HepG2 (cell line): Measurements from ENCODE around the gene ITIH1. TPM values are rescaled to one million over a fixed set of nuclear protein-coding genes. Genes with fewer than 3 reads are reported as not detected.

Source experiments
- CBFB ChIP-seq: sonication (generic); formaldehyde crosslinking; IDR thresholded peaks from 2 replicates; pipeline ENCODE4 v1.4.0; 2020; ENCODE audit warnings: missing genetic modification reagents
- CENPX ChIP-seq: sonication (generic); formaldehyde crosslinking; IDR thresholded peaks from 2 replicates; pipeline ENCODE4 v1.9.0; 2021; ENCODE audit warnings: mild to moderate bottlenecking, missing genetic modification reagents, moderate library complexity
- FOXK1 ChIP-seq: sonication (generic); formaldehyde crosslinking; IDR thresholded peaks from 2 replicates; pipeline ENCODE4 v1.4.0; 2020; ENCODE audit warnings: low read depth, missing genetic modification reagents, borderline replicate concordance
- GATAD2A ChIP-seq: IDR thresholded peaks from 2 replicates; pipeline ENCODE4 v1.6.1; 2016
- MTA1 ChIP-seq: sonication (generic); formaldehyde crosslinking; IDR thresholded peaks from 2 replicates; pipeline ENCODE4 v1.4.0; 2020; ENCODE audit warnings: missing genetic modification reagents, mild to moderate bottlenecking, borderline replicate concordance
- SMAD3 ChIP-seq: sonication (generic); formaldehyde crosslinking; IDR thresholded peaks from 2 replicates; pipeline ENCODE4 v1.4.0; 2020; ENCODE audit warnings: missing genetic modification reagents
- TMF1 ChIP-seq: sonication (generic); formaldehyde crosslinking; IDR thresholded peaks from 2 replicates; pipeline ENCODE4 v1.8.1; 2022; ENCODE audit warnings: low read depth, missing genetic modification reagents
- TOE1 ChIP-seq: sonication (generic); formaldehyde crosslinking; IDR thresholded peaks from 2 replicates; pipeline ENCODE4 v1.4.0; 2020; ENCODE audit warnings: mild to moderate bottlenecking, missing genetic modification reagents
- ZNF234 ChIP-seq: sonication (generic); formaldehyde crosslinking; conservative IDR thresholded peaks from 2 replicates; pipeline ENCODE4 v1.5.1; 2020; ENCODE audit warnings: mild to moderate bottlenecking, missing genetic modification reagents
- ZNF33B ChIP-seq: sonication (generic); formaldehyde crosslinking; IDR thresholded peaks from 2 replicates; pipeline ENCODE4 v1.5.1; 2020; ENCODE audit warnings: mild to moderate bottlenecking, missing genetic modification reagents
- ZNF354B ChIP-seq: sonication (generic); formaldehyde crosslinking; IDR thresholded peaks from 2 replicates; pipeline ENCODE4 v1.8.0; 2022; ENCODE audit warnings: mild to moderate bottlenecking, missing genetic modification reagents
- ZNF484 ChIP-seq: sonication (generic); formaldehyde crosslinking; IDR thresholded peaks from 2 replicates; pipeline ENCODE4 v1.5.1; 2020; ENCODE audit warnings: mild to moderate bottlenecking, low read depth, missing genetic modification reagents, borderline replicate concordance
- ZNF850 ChIP-seq: sonication (generic); formaldehyde crosslinking; conservative IDR thresholded peaks from 2 replicates; pipeline ENCODE4 v1.9.0; 2021; ENCODE audit warnings: mild to moderate bottlenecking, missing genetic modification reagents
- polyA plus RNA-seq, 8 experiments: library from polyadenylated mRNA; depleted of rRNA in 3 of 8; stranded (reverse) in 7 of 8; unstranded in 1 of 8; fragments of >200 nt; fragmentation: Illumina TruSeq in 4 of 8; extraction: Trizol in 4 of 8; gene quantifications; 2 replicates each; pipeline versions ENCODE4 v1.2.1 to v1.2.3, GENCODE V29; 2011 to 2016; ENCODE audit warnings: low read depth in 4 of 8, missing spikeins in 1 of 8, mixed read lengths in 1 of 8; ENCODE audit not compliant: insufficient read depth in 1 of 8
- total RNA-seq, 5 experiments: library from RNA; depleted of rRNA; stranded (reverse); fragments of >200 nt; fragmentation: Illumina TruSeq; extraction: Trizol; gene quantifications; 2 replicates each; pipeline ENCODE4 v1.2.3, GENCODE V29; 2016; ENCODE audit warnings: low read depth in 1 of 5
- TF ChIP-seq, protein P1 (sequence below): sonication (generic); formaldehyde crosslinking; IDR thresholded peaks from one replicate; pipeline ENCODE4 v1.5.1; 2020; ENCODE audit warnings: mild to moderate bottlenecking, missing genetic modification reagents; ENCODE audit errors: not compliant biosample characterization
- TF ChIP-seq, protein P2 (sequence below): sonication (generic); formaldehyde crosslinking; IDR thresholded peaks from 2 replicates; pipeline ENCODE4 v1.4.0; 2020; ENCODE audit warnings: mild to moderate bottlenecking, missing genetic modification reagents
- TF ChIP-seq, protein P3 (sequence below): sonication (generic); formaldehyde crosslinking; IDR thresholded peaks from 2 replicates; pipeline ENCODE4 v1.4.0; 2020; ENCODE audit warnings: mild to moderate bottlenecking, missing genetic modification reagents
- TF ChIP-seq, protein P4 (sequence below): sonication (generic); formaldehyde crosslinking; IDR thresholded peaks from 2 replicates; pipeline ENCODE4 v1.8.0; 2022; ENCODE audit warnings: missing genetic modification reagents, mild to moderate bottlenecking, borderline replicate concordance
- TF ChIP-seq, protein P5 (sequence below): sonication (generic); formaldehyde crosslinking; IDR thresholded peaks from 2 replicates; pipeline ENCODE4 v1.5.0; 2020; ENCODE audit warnings: missing genetic modification reagents

ITIH1 gene
- total and polyA plus RNA-seq, 2 of the 13 experiments (the other 11 are each of a cell fraction or from before 2014, with no cell fraction given): 12.3 to 19.6 TPM

DNA sequence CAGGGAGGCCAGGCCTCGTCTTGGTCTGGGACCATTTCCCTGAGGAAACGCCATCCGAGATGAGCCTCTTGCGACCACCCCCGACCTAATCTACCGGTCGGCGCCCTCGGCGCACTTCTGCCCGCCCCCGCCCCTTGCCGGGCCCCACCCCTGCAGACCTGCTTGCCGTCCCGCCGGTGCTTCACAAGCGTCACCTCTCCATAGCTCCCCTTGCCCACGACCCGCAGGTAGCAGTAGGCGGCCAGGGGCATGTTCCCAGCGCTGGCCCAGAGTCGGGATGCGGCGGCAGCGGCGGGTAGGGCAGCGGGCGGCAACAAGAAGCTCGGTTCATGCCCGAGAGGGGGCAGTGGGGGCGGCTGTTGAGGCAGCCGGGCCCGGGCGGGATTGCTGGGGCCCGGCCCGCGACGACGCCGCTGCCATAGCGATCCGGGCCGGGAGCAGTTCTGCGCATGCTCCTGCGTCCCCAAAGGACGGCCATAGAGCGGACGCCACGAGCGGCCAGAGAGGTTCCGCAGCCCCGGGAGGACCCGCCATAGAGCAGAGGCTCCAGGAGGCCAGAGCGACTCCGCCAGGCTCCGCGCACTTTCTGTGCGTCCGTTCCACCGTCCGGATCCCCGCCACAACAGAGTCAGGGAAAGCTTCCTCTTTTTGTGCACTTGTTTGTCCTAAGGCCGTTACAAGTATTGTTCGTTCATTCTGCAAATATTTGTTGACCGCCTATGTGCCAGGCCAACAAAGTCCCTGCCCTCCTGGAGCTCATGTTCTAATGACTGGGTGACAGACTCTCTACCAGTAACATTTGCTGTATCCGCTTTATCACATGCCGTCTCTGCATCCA, 6.7 kb upstream of the ITIH1 start, which contains the start of gene NEK4 (continued):
- TF ChIP-seq, protein P1, sequence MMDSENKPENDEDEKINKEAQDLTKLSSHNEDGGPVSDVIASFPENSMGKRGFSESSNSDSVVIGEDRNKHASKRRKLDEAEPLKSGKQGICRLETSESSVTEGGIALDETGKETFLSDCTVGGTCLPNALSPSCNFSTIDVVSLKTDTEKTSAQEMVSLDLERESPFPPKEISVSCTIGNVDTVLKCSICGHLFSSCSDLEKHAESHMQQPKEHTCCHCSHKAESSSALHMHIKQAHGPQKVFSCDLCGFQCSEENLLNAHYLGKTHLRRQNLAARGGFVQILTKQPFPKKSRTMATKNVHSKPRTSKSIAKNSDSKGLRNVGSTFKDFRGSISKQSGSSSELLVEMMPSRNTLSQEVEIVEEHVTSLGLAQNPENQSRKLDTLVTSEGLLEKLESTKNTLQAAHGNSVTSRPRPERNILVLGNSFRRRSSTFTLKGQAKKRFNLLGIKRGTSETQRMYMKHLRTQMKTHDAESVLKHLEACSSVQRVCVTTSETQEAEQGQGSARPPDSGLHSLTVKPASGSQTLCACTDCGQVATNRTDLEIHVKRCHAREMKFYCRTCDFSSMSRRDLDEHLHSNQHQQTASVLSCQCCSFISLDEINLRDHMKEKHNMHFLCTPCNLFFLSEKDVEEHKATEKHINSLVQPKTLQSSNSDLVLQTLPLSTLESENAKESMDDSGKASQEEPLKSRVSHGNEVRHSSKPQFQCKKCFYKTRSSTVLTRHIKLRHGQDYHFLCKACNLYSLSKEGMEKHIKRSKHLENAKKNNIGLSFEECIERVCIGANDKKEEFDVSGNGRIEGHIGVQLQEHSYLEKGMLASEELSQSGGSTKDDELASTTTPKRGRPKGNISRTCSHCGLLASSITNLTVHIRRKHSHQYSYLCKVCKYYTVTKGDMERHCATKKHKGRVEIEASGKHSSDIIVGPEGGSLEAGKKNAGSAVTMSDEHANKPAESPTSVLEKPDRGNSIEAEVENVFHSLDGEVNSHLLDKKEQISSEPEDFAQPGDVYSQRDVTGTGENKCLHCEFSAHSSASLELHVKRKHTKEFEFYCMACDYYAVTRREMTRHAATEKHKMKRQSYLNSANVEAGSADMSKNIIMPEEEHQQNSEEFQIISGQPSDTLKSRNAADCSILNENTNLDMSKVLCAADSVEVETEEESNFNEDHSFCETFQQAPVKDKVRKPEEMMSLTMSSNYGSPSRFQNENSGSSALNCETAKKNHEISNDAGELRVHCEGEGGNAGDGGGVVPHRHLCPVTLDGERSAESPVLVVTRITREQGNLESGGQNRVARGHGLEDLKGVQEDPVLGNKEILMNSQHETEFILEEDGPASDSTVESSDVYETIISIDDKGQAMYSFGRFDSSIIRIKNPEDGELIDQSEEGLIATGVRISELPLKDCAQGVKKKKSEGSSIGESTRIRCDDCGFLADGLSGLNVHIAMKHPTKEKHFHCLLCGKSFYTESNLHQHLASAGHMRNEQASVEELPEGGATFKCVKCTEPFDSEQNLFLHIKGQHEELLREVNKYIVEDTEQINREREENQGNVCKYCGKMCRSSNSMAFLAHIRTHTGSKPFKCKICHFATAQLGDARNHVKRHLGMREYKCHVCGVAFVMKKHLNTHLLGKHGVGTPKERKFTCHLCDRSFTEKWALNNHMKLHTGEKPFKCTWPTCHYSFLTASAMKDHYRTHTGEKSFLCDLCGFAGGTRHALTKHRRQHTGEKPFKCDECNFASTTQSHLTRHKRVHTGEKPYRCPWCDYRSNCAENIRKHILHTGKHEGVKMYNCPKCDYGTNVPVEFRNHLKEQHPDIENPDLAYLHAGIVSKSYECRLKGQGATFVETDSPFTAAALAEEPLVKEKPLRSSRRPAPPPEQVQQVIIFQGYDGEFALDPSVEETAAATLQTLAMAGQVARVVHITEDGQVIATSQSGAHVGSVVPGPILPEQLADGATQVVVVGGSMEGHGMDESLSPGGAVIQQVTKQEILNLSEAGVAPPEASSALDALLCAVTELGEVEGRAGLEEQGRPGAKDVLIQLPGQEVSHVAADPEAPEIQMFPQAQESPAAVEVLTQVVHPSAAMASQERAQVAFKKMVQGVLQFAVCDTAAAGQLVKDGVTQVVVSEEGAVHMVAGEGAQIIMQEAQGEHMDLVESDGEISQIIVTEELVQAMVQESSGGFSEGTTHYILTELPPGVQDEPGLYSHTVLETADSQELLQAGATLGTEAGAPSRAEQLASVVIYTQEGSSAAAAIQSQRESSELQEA (CRISPR knock-in tag): no peak
- TF ChIP-seq ZNF484 (CRISPR knock-in tag): no peak
- TF ChIP-seq ZNF234 (CRISPR knock-in tag): no peak
- TF ChIP-seq, protein P2, sequence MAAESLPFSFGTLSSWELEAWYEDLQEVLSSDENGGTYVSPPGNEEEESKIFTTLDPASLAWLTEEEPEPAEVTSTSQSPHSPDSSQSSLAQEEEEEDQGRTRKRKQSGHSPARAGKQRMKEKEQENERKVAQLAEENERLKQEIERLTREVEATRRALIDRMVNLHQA (CRISPR knock-in tag): no peak
- TF ChIP-seq, protein P3, sequence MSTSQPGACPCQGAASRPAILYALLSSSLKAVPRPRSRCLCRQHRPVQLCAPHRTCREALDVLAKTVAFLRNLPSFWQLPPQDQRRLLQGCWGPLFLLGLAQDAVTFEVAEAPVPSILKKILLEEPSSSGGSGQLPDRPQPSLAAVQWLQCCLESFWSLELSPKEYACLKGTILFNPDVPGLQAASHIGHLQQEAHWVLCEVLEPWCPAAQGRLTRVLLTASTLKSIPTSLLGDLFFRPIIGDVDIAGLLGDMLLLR (CRISPR knock-in tag): 0 out of 2 replicates have a peak, but pooled peaks have one; percentile 29
- peak; percentile 74; the same call in 1 of the 2 replicates for TF ChIP-seq FOXK1 (CRISPR knock-in tag)
- no peak for TF ChIP-seq SMAD3
- 0 out of 2 replicates have a peak, but pooled peaks have one; percentile 18 for TF ChIP-seq ZNF33B
- peak; percentile 80; the same call in 1 of the 2 replicates for TF ChIP-seq TMF1 (CRISPR knock-in tag)
- TF ChIP-seq, protein P4, sequence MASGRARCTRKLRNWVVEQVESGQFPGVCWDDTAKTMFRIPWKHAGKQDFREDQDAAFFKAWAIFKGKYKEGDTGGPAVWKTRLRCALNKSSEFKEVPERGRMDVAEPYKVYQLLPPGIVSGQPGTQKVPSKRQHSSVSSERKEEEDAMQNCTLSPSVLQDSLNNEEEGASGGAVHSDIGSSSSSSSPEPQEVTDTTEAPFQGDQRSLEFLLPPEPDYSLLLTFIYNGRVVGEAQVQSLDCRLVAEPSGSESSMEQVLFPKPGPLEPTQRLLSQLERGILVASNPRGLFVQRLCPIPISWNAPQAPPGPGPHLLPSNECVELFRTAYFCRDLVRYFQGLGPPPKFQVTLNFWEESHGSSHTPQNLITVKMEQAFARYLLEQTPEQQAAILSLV: peak; percentile 61; the same call in 1 of the 2 replicates
- peak; percentile 88 for TF ChIP-seq CBFB (CRISPR knock-in tag)
- TF ChIP-seq GATAD2A: peak; percentile 54; the same call in 1 of the 2 replicates
- no peak for TF ChIP-seq TOE1 (CRISPR knock-in tag)
- TF ChIP-seq ZNF850 (CRISPR knock-in tag): peak; percentile 90
- peak; percentile 66; the same call in 1 of the 2 replicates for TF ChIP-seq MTA1
- TF ChIP-seq, protein P5, sequence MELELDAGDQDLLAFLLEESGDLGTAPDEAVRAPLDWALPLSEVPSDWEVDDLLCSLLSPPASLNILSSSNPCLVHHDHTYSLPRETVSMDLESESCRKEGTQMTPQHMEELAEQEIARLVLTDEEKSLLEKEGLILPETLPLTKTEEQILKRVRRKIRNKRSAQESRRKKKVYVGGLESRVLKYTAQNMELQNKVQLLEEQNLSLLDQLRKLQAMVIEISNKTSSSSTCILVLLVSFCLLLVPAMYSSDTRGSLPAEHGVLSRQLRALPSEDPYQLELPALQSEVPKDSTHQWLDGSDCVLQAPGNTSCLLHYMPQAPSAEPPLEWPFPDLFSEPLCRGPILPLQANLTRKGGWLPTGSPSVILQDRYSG (CRISPR knock-in tag): peak; percentile 0; the same call in 1 of the 2 replicates
- no peak for TF ChIP-seq CENPX (CRISPR knock-in tag)
- 0 out of 2 replicates have a peak, but pooled peaks have one; percentile 44 for TF ChIP-seq ZNF354B (CRISPR knock-in tag)
